ENCODE results near the gene RALA.
"Not testable (repeated sequence)": the region's sequence is repeated elsewhere in the genome, so short reads cannot be mapped to it uniquely, and the experiment has no call there.

RALA gene

GRCh38 chr7:39645482-39646407 is 22.4 kb downstream of the RALA start:
- DNase-seq (ENCODE audit: low read depth, low spot score): no peak

- DNase-seq (ENCODE audit: low read depth, low spot score): no peak
Observed at GRCh38 chr7:39647816-39648215, 24.4 kb downstream of the RALA start.

- DNase-seq (ENCODE audit: low read depth, low spot score): no peak
Observed at GRCh38 chr7:39650676-39651075, 27.3 kb downstream of the RALA start.

- no peak for DNase-seq (ENCODE audit: low read depth, low spot score)
Observed at GRCh38 chr7:39651265-39651664, 27.9 kb downstream of the RALA start.

- DNase-seq (ENCODE audit: low read depth, low spot score): no peak
Observed at GRCh38 chr7:39656415-39656814, 33.0 kb downstream of the RALA start.

- DNase-seq (ENCODE audit: low read depth, low spot score): no peak
Observed at GRCh38 chr7:39659356-39660013, 36.1 kb downstream of the RALA start.

- no peak for DNase-seq (ENCODE audit: low read depth, low spot score)
Observed at GRCh38 chr7:39661960-39662359, 38.6 kb downstream of the RALA start.

GRCh38 chr7:39663263-39663662 is 39.9 kb downstream of the RALA start:
- no peak for DNase-seq (ENCODE audit: low read depth, low spot score)

GRCh38 chr7:39664057-39664456 is 40.7 kb downstream of the RALA start:
- DNase-seq (ENCODE audit: low read depth, low spot score): no peak

- no peak for DNase-seq (ENCODE audit: low read depth, low spot score)
Observed at GRCh38 chr7:39664585-39664984, 41.2 kb downstream of the RALA start.

- DNase-seq (ENCODE audit: low read depth, low spot score): no peak
Observed at GRCh38 chr7:39666562-39666961, 43.2 kb downstream of the RALA start.

GRCh38 chr7:39667341-39667923 is 44.1 kb downstream of the RALA start:
- DNase-seq (ENCODE audit: low read depth, low spot score): no peak

- not testable (repeated sequence) for DNase-seq (ENCODE audit: low read depth, low spot score)
Observed at GRCh38 chr7:39668280-39668679, 44.9 kb downstream of the RALA start.

GRCh38 chr7:39670052-39670451 is 46.7 kb downstream of the RALA start:
- DNase-seq (ENCODE audit: low read depth, low spot score): no peak

- no peak for DNase-seq (ENCODE audit: low read depth, low spot score)
Observed at GRCh38 chr7:39670934-39671333, 47.6 kb downstream of the RALA start.

GRCh38 chr7:39672176-39672575 is 48.8 kb downstream of the RALA start:
- DNase-seq (ENCODE audit: low read depth, low spot score): no peak

- no peak for DNase-seq (ENCODE audit: low read depth, low spot score)
Observed at GRCh38 chr7:39673868-39674267, 50.5 kb downstream of the RALA start.

GRCh38 chr7:39674406-39674805 is 51.0 kb downstream of the RALA start:
- DNase-seq (ENCODE audit: low read depth, low spot score): no peak

GRCh38 chr7:39676346-39676745 is 53.0 kb downstream of the RALA start:
- DNase-seq (ENCODE audit: low read depth, low spot score): no peak

GRCh38 chr7:39678930-39679709 is 55.7 kb downstream of the RALA start:
- DNase-seq (ENCODE audit: low read depth, low spot score): no peak

- DNase-seq (ENCODE audit: low read depth, low spot score): not testable (repeated sequence)
Observed at GRCh38 chr7:39679874-39680273, 56.5 kb downstream of the RALA start.

All from brain pericyte (primary cell).